Measurements from ENCODE around the gene ECHDC3.

ECHDC3 gene

DNA sequence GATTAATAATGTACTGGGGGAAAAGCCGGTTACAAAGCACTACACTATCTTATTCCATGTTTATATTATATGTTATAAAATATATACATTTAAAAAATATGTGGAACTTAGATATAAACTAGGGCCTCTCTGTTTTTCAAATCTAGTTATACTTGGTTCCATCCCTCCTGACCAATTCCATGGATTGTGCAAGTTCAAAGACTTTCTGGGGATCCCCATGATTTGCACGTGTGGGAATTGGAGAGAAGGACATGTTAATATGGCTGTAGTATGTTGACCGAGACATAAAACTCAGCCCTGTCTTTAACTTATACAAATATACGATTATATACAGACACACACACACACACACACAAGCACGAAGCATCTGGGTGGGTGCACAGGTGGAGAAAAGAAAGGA is 18.8 kb upstream of the ECHDC3 start:
- Histone ChIP-seq H3K4me1 (ENCODE audit: insufficient read depth, low read length, severe bottlenecking) (peaks cover 5% of the 10 kb centered on the region), H4K20me1 (ENCODE audit: insufficient read depth, low read length) (no peaks in the 10 kb centered on the region), H3K4me3 (ENCODE audit: low read depth, low read length, poor library complexity, severe bottlenecking) (no peak overlapping the region), H2AFZ (ENCODE audit: low read length) (no peak overlapping the region), H3F3A (ENCODE audit: insufficient read depth, low read length) (no peaks in the 10 kb centered on the region), H3K9ac (ENCODE audit: low read length) (no peak overlapping the region), H3K79me2 (ENCODE audit: insufficient read depth, low read length) (no peaks in the 10 kb centered on the region), H3K36me3 (ENCODE audit: insufficient read depth, low read length) (no peaks in the 10 kb centered on the region), H3K9me2 (ENCODE audit: low read depth, low read length) (no peaks in the 10 kb centered on the region), H3K27me3 (ENCODE audit: insufficient read depth, low read length) (no peaks in the 10 kb centered on the region), H3K9me3 (ENCODE audit: low read length) (no peaks in the 10 kb centered on the region), H3K4me2 (ENCODE audit: low read length) (no peak overlapping the region), H3K27ac (ENCODE audit: low read depth, low read length, poor library complexity, severe bottlenecking) (no peak overlapping the region)
- TF ChIP-seq EZH2 (IDR thresholded peaks at IDR 0.05; ENCODE audit: borderline replicate concordance, low read length) = no peak
- TF ChIP-seq, protein P1, sequence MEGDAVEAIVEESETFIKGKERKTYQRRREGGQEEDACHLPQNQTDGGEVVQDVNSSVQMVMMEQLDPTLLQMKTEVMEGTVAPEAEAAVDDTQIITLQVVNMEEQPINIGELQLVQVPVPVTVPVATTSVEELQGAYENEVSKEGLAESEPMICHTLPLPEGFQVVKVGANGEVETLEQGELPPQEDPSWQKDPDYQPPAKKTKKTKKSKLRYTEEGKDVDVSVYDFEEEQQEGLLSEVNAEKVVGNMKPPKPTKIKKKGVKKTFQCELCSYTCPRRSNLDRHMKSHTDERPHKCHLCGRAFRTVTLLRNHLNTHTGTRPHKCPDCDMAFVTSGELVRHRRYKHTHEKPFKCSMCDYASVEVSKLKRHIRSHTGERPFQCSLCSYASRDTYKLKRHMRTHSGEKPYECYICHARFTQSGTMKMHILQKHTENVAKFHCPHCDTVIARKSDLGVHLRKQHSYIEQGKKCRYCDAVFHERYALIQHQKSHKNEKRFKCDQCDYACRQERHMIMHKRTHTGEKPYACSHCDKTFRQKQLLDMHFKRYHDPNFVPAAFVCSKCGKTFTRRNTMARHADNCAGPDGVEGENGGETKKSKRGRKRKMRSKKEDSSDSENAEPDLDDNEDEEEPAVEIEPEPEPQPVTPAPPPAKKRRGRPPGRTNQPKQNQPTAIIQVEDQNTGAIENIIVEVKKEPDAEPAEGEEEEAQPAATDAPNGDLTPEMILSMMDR (IDR thresholded peaks at IDR 0.05; ENCODE audit: low read length) = no peak

DNA sequence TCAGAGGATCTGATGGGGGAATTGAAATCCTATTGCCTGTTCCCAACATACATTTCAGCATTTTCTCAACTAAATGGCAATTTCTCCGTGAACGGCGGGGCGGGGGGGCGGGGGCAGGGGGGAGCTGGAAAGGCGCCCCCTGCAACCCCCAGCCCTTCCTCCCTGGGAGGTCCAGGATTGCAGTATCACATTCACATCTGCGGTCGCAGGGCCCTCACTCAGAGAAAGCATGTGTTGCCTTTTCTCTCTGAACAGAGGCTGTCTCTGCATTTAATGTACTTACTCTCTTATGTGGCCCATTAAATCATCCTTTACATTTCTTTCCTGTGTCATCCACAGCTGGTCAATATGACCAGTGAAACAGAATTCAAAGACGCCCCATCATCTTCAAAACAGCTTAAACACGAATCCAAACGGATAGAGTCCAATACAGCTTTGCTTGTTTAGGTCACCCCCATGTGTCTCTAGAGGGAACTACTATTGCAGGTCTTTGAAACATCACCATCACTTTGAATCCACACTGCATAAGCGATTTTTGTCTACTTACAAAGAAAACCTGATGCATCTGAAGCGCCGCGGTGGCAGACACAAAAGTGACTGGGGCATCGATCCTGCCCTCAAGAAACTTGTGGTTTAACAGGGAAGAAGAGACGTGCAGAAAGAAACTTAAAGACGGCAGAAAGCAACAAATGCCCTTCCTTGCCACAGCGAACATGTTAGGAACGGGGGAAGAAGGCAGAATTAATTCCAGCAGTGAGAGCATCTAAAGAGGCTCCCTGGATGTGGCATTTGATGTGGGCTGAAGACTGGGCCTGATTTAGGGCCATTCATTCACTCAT is 17.0 kb upstream of the ECHDC3 start:
- Histone ChIP-seq H3K4me1 (ENCODE audit: insufficient read depth, low read length, severe bottlenecking) (peaks cover 5% of the 10 kb centered on the region), H2AFZ (ENCODE audit: low read length) (no peak overlapping the region), H4K20me1 (ENCODE audit: insufficient read depth, low read length) (no peaks in the 10 kb centered on the region), H3K79me2 (ENCODE audit: insufficient read depth, low read length) (no peaks in the 10 kb centered on the region), H3K4me3 (ENCODE audit: low read depth, low read length, poor library complexity, severe bottlenecking) (no peak overlapping the region), H3F3A (ENCODE audit: insufficient read depth, low read length) (no peaks in the 10 kb centered on the region), H3K27me3 (ENCODE audit: insufficient read depth, low read length) (no peaks in the 10 kb centered on the region), H3K27ac (ENCODE audit: low read depth, low read length, poor library complexity, severe bottlenecking) (no peak overlapping the region), H3K36me3 (ENCODE audit: insufficient read depth, low read length) (no peaks in the 10 kb centered on the region; the same call in 1 of the 2 replicates), H3K9ac (ENCODE audit: low read length) (no peak overlapping the region), H3K9me3 (ENCODE audit: low read length) (no peaks in the 10 kb centered on the region), H3K9me2 (ENCODE audit: low read depth, low read length) (no peaks in the 10 kb centered on the region), H3K4me2 (ENCODE audit: low read length) (peak overlapping the region; percentile 46; the same call in 1 of the 2 replicates)
- no peak for TF ChIP-seq EZH2 (IDR thresholded peaks at IDR 0.05; ENCODE audit: borderline replicate concordance, low read length)
- TF ChIP-seq, protein P1 (IDR thresholded peaks at IDR 0.05; ENCODE audit: low read length) = peak; percentile 92

DNA sequence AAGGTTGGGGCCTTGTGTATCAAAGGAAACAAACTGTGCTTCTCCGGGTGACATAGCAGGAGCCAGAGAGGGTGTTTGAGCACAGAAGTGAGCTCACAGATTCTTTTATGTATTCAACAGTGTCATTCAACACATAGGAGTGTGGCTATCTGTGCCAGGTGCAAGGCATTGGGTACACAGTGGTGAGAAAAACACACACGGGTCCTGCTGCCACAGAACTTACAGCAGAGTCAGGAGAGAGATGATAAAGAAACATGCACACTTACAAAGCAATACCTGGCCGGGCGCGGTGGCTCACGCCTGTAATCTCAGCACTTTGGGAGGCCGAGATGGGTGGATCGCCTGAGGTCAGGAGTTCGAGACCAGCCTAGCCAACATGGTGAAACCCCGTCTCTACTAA is 16.3 kb upstream of the ECHDC3 start:
- H4K20me1 ChIP-seq (ENCODE audit: insufficient read depth, low read length) = no peaks in the 10 kb centered on the region
- no peaks in the 10 kb centered on the region for H3K9me2 ChIP-seq (ENCODE audit: low read depth, low read length)
- no peaks in the 10 kb centered on the region for H3K9me3 ChIP-seq (ENCODE audit: low read length)
- H3K27me3 ChIP-seq (ENCODE audit: insufficient read depth, low read length) = no peaks in the 10 kb centered on the region
- no peaks in the 10 kb centered on the region for H3F3A ChIP-seq (ENCODE audit: insufficient read depth, low read length)
- no peaks in the 10 kb centered on the region; the same call in 1 of the 2 replicates for H3K36me3 ChIP-seq (ENCODE audit: insufficient read depth, low read length)
- no peaks in the 10 kb centered on the region for H3K79me2 ChIP-seq (ENCODE audit: insufficient read depth, low read length)
- H3K4me2 ChIP-seq (ENCODE audit: low read length) = no peak overlapping the region
- H3K9ac ChIP-seq (ENCODE audit: low read length) = no peak overlapping the region
- H3K4me3 ChIP-seq (ENCODE audit: low read depth, low read length, poor library complexity, severe bottlenecking) = no peak overlapping the region
- H3K4me1 ChIP-seq (ENCODE audit: insufficient read depth, low read length, severe bottlenecking) = peaks cover 5% of the 10 kb centered on the region
- H2AFZ ChIP-seq (ENCODE audit: low read length) = no peak overlapping the region
- no peak overlapping the region for H3K27ac ChIP-seq (ENCODE audit: low read depth, low read length, poor library complexity, severe bottlenecking)
- TF ChIP-seq EZH2 (IDR thresholded peaks at IDR 0.05; ENCODE audit: borderline replicate concordance, low read length) = no peak
- TF ChIP-seq, protein P1 (IDR thresholded peaks at IDR 0.05; ENCODE audit: low read length) = no peak

Data from OCI-LY1 (cell line).